Measurements from ENCODE around the gene MVK.

MVK gene

DNA sequence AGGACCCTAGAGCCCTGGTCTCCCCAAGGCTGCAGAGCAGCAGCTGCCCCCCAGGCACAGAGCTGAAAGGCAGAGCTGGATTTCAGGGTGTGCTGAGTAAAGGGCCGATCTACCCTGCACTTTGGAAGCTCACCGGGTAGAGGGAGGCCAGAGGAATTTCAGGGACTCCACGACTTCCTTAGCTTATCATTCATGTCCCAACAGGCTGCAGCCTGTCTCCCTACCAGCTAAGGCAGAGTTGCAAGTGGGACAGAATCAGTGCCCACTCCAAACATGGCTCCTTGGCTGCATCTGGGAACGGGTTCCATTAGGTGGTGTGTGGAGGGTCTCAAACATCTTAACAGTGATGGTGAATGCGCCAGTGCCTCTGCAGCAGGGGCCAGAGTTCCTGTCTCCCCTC lies 27.8 kb upstream of the MVK start:
- DNase-seq (ENCODE audit: low read depth), result no peak

DNA sequence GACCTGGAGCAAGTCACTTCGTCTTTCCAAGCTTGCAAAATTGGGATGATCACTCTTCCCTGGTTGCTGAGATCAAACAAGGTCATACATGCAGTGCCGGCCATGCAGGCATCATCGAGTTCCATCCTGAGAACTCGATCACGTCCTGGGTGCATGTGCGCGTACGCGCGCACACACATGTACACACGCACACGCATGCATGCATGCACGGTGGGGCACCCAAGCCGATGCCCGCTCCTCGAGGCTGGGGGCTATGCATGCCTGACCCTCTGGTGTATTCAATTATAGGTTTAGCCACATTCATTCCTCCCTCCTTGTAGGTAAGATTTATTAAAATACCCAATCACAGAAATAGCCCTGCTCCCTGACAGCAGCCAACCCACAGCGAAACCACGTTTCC lies 26.3 kb upstream of the MVK start:
- DNase-seq (ENCODE audit: low read depth), result no peak

DNA sequence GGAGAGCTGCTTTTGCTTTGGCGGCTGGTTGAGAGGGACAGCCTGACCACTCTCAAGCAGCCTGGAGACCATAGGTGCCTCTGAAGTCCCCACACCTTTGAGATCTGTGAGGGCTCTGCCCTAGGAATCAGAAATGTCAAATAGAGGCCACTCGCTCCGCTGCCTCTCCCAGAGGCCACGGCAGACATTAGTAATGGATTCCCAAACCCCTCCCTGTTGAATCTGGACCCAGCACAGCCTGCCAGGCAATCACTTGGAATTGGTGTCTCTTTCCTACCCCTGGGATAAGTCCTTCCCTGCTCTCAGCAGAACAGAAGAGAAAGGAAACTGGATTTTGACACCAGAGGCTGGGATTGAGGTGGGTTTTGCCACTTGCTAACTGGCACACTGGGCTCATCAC lies 25.3 kb upstream of the MVK start:
- DNase-seq (ENCODE audit: low read depth), result no peak

DNA sequence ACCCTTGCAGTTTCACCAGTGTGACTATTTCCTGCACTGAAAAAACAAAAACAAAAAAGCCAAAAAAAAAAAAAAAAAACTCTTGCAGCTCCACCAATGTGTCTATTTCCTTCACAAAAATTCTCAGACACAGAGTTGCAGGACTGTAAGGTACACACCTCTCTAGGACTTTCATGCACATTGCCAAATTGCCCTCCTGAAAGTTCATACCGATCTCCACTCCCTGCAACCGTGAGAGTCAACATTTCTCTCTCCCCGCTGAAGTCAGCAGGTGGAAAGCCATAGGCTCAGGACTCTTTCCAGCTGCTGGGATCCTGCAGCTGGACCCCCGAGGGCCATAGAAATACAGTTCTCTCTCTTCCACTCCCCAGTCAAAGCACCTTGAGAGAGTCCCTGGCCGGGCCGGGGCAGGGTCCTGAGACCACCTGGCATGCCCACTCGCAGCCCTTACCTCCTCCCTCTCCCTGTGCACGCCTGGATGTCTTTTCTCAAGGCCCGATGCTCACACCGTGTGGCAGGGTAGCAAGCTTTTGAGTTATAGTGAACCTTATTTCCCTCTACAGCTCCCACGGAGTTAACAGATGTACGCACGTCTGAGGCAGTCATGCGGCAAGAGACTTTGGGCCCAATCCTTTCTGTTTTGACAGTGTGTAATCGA lies 23.9 kb upstream of the MVK start:
- DNase-seq (ENCODE audit: low read depth), result no peak

DNA sequence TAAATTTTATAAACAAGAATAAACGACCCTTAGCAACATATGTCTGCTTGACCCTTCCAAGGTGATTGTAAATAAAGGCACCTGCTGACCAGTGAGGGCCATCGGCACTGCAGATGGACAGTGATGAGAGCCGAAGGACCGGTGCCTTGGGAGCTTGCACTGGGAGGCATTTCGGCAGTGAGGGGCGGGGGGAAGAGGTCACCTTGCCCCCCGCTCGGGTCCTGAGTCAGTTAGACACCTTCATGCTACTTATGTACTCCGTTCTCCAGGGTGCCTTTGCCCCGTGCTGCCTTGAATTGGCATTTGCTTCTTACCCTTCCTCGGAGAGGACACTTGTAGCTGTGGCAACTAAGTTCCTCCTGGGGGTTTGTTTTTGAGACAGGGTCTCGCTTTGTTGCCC lies 23.3 kb upstream of the MVK start:
- DNase-seq (ENCODE audit: low read depth), result no peak

DNA sequence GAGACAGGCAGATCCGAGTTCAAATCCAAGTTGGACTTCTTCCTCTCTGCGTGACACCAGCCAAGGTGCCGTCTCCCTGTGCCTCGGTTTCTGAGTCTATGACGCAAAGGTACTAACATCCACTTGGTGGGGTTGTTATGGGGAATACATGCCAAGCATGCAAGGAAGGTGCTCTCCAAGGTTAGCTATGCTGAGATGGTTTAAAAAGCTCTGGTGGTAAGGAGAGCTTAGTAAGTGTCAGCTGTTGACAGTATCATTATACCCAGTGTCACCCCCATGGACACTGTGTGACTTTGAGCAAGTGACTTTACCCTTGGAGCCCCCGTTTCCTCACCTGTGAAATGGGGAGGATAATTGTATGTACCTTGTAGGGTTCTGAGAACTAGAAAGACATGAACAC lies 22.5 kb upstream of the MVK start:
- no peak for DNase-seq (ENCODE audit: low read depth)

DNA sequence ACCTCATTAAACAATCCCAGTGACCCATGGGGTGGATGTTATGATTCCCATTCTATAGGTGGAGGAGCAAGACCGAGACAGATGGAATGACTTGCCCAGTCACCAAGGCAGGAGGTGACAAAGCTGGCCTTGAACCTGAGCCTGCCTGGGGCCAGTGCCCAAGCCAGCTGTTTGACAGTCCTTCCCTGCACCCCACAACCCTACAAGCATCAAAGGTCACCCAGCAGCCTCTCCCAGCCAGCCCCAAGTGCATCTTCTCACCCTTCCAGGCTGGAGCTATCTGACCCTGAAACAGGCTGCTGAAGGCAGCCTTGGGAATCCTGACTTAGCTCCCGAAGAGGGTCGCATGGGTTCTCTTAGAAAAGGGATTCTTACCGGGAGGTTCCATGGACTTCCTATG lies 20.6 kb upstream of the MVK start:
- no peak for DNase-seq (ENCODE audit: low read depth)

DNA sequence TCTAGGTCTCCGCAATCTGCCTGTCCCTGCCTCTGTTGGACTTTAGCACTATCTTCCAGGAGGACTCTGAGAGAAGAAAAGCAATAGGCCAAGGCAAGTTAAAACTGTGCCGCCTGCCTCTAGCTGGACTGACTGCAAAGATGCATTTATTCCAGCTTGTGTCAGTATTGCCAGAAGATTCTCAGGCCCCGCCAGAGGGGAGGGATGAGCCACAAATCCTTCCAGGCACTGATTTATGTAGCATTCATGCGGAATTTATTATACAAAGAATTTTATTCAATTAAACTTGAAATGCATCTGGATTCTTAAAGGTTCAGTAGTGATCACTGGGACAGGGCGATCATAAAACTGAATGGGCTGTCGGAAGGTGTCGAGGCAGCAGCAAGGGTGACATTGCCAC lies 20.1 kb upstream of the MVK start:
- no peak for DNase-seq (ENCODE audit: low read depth)

DNA sequence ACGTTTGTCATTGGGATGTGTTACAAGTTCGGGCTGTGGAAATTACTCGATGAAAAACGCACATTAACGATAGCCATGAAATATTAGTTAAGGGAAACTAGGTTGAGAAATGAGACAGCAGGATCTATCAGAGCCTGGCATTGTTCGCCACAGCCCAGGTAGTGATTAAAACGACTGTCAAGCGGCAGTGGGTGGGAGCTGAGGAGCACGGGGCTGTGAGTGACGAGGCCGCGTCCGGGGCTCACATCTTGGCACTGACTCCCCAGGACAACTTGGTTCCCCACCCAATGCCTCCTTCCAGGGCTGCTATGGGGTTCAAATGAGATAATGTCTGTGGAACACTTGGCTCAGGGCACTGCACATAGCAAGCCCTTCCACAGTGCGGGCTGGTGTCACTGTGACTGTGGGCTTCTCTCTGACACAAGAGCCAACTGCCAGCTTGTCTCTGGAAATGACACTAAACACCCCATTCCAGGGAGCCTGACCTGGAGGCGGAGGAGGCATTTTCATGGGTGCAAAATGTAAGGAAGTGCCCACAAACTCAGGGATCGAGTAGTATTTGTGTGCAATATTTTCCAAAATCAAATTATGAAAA lies 19.6 kb upstream of the MVK start:
- DNase-seq (ENCODE audit: low read depth), result no peak

DNA sequence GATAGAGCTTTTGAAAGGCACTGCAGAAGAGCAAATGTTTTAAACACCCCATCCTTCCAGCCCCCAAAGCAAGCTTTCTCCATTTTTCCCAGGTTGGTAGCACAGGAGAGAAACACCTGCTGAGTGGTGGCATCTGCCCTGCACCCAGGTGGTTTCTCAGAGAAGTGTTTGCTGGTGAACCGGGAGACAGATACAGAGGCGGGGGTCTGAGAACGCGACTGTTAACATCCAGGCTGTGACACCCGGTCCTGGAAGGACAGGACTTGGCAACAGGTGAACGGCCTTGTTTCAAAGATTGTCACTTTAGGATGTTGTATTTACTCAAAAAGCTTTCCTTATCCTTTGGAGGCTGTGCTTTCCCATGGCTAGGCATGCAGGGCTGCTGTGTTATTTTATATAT lies 18.8 kb upstream of the MVK start:
- no peak for DNase-seq (ENCODE audit: low read depth)

DNA sequence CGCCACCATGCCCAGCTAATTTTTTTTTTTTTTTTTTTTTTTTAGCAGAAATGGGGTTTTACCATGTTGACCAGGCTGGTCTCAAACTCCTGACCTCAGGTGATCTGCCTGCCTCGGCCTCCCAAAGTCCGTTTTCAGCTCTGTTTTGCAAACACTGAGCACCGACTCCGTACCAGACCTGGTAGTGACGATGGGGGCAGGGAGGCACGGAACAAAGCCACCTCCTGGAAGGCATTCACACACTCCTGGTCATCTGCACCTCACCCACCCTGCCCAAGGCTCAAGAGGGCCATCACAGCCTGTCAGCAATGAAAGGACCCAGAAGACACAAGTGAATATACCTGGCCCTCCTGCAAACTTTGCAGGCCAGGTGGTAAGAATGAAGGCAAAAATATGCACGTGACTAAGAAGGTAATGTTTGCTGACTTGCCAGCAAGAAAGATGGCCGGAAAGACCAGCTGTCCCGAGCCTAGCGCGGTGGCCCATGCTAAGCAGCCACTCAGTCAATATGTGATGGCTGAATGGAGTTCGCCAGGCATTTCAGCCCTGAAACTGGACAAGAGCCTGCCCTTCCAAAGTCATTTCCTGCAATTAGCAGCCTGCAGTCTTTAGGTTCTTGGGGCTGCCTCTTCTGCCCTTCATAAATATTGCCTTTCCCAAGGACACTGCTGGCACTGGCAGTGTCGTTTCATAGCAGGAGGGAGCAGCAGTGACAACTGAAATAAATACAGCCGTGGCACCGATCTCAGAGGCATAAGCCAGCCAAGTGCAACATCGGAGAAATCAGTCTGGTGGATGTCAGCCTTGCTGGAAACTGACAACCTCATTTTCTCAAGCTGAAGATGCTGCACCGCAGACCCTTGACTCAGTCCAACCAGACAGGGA lies 17.9 kb upstream of the MVK start:
- DNase-seq (ENCODE audit: low read depth), result no peak

DNA sequence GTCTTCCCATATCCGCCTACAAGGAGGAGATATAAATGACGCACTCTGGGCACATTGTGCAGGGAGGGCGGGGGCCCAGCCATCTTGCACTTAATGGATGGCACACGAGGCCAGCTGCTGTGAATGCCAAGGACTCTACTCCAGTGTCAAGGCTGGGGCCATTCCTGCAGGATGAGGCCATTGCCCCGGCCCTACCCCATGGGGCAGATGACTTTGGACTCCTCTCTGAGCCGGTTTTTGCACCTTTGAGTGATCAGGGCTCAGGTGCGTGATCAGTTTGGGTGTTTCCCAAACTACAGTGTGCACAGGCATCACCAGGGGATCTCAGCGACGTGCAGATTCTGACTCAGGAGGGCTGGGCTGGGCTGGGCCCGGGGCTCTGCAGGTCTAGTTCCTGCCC lies 16.4 kb upstream of the MVK start:
- no peak for DNase-seq (ENCODE audit: low read depth)

DNA sequence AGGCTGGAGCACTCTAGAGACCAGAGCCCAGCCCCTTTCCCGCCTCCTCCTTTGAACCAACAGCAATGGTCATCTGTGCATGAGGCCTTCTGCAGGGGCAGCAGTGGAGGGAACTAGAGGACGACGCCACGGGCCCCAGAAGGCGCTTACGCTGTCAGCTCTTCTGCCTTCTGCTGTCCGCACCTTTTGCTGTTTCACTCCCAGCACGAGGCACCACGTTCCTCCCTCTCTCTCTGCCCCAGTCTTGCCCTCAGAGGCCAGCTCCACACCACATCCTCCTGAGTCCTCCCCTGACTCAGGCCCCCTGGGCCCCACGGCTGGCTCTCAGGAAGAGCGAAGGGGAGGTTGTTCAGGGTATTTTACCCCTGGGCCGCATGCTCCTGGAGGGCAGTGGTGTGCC lies 15.8 kb upstream of the MVK start:
- peak; percentile 29 for DNase-seq (ENCODE audit: low read depth)

DNA sequence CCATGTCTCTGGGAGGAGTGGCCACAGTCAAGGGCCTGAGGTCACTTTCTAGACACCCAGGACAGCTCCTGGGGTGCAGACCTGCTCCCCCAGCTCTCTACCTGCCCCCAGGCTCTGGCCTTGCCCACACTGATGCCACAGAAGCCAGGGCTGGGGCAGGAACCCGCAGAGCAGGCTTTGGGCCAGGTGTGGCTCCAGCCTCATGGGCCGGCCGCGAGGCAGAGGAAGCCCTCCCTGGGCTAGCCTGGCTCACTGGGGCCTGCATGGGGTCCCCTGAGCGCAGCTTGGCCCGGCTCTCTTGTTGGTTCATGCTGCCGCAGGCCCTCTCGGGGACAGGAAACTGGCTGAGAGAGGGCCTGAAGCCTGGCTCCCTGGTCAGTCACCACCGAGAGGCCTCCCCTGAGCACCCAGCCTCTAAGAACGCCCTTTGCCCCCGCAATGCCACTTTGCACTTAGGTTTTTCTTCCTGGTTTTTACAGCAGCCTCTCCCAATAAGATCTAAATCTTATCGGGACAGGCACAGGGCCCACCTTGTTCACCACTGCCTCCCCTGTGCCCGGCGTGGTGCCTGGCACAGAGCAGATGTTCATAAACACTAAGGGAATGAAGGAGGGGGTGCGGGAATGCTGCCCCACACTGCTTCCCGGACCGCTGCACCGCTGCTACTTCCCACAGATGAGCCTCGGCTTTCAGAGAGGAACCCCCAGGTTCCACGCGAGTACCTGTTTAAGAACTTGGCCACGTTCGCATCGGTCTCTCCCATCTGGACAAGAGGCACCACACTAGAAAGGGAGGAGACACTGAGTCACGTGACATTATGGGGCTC lies 15.0 kb upstream of the MVK start:
- no peak for DNase-seq (ENCODE audit: low read depth)

DNA sequence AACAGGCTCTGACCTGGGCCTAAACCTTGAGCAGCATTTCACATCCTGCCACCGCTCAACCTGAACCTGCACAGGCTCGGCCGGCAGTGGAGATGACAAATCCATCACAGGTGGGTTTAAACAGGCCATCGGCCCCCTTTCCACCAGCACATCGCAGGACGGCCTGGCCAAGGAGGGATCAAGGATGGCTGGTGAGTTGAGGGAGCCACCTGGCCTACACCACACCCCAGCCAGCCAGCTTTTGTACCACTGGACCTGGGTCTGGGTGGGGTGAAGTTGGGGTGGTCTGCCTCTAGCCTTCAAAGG lies 14.4 kb upstream of the MVK start:
- no peak for DNase-seq (ENCODE audit: low read depth)

DNA sequence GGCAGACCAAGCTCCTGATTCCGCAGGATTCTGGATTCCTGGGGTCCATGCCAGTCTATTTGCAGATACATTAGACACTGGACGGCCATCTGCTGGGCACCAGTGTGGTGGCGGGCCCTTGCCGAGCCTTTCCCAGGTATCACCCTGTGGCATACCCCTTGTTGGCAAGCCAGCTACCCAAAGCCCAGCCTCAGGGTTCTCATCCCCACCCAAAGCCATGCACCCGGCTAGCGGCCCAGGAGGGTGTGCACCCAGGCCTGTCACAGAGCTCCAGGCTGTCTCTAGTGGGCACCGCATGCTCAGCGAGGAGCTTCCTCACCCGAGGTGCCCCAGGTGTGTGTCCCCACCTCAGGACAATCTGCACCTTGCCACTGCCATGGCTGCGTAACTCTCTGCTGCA lies 14.0 kb upstream of the MVK start:
- no peak for DNase-seq (ENCODE audit: low read depth)

DNA sequence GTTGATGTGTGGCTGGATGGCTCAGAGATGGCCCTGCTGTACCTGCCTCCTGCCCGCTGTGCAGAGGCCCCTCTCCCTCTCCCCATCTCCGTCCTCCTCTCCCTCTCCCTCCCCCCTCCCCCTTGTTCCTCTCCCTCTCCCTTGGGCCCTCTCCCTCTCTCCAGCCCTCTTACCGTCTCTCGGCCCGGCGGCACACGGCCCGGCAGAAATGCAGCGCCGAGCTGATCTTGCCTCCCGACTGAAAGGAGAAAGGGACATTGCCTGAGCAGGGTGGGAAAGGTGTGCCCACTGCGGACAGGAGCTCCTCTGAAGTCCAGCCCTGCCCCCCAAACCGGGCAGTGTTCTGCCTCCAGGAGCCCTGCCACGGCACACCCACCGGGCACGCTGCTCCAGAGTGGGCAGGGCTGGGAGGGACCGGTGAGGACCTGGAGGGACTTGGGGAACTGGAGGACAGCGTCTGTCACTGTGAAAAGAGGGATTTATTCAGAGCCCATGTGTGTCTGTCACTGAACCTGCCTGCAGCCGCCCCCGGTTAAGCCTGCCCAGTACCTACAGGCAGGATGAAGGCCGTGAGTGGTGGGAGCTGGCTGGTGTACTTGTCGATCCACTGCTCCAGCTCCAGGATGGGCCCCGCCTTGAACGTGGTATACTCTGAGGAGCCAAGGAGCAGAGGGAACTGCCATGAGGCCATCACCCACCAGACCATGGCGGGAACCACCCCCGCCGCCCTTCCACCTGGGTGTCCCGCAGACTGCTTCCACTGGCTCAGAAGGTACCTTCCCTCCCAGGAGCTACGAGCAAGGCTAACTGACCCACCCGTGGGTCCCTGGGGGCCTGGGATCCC lies 12.5 kb upstream of the MVK start:
- no peak for DNase-seq (ENCODE audit: low read depth)

DNA sequence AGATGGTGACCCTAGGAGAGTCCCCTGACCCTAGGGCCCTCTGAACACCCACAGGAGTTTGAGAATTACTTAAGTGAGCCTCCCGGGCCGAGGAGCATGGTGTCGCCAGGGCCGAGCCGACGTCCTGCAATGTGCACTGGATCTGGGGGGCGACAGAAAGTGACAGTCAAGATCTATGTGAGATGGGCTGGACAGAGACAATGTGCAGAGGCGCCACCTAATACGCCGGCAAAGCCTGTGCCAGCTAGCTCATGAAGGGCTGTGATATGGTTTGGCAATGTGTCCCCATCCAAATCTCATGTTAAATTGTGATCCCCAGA lies 11.9 kb upstream of the MVK start:
- DNase-seq (ENCODE audit: low read depth), result no peak

DNA sequence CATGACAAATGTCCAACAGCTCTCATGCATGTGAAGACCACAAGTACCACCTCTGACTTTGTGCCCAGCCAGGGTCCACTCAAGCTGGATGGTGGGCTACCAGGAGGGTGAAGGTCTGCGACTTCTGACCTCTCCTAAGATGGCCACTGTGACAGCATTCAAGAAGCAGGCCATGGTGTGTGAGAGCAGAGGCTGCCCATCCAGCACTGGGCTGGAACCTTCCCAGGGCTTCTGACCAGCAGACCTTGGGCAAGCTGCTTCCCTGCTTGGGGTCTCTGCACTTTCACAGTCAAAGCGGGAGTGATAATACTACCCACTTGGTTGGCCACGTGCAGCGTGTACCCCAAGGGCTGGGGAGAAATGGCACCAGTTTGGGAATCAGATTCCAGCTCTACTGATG lies 10.7 kb upstream of the MVK start:
- DNase-seq (ENCODE audit: low read depth), result no peak

DNA sequence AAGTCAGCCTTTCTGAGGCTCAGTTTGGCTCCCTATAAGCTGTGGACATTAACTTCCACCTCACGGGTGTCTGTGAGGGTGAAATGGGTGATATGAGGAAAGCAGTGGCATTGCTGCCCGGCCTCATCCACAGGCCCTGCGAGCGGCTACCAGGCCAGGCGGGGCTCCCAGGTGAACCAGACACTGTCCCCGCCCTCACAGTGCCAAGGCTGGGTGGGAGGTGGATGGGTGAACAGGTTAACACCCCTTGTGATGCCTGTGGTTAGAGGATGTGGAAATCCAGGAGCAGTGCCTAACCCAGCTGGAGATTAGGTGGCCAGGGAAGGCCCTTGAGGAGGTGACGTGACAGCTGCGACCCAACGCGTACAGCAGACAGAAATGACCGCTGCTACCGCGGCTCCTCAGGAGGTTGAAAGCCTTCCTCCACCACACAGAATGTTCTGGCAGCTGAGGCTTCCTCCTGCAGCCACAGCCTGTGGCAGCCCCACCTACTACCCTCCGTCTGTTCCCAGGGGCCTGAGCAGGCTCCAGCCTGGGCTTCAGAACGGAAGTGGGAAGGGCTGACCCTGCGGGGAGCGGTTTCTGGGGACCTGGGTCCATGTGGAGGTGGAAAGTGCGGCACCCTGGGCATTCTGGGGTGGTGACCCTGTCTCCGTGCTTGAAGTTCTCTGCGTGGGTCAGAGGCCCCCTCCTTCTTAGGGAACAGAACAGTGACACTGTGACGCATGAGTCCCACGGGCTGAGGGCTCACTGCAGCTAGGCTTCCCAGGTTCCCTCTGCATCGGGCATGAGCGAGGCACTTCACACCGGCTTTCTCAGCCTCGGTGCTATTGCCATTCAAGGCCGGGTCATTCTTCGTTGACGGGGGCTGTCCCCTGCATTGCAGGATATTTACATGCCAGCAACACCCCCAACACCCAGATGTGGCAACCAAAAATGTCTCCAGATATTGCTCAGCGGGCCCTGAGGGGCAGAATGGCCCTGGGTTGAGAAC lies 10.0 kb upstream of the MVK start:
- DNase-seq (ENCODE audit: low read depth), result no peak

DNA sequence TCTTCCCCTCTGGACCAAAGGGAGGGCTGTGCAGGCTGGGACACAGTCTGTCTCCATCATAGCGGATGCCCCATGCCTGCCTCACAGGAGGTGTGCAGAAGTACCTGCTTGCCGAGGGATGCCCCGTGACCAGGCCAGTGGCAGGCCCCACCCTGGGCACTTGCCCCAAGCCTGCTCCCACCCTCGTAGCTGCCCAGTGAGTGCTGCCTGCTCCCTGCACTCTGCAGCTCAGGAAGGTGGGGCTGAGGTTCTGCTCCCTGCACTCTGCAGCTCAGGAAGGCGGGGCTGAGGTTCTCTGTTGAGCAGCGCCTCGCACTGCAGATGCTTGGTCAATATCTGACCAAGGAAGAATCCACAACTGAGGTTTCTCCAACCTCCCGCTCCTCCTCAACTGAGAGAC lies 7.2 kb upstream of the MVK start:
- DNase-seq (ENCODE audit: low read depth), result no peak

All from CMK (cell line).